Lower lobe of right lung (tissue), 2 donors: ENCODE data around the gene CTDSP1. TPM values are rescaled to one million over a fixed set of nuclear protein-coding genes. Genes with fewer than 3 reads are reported as not detected.

ENCODE experiments used
- ATAC-seq, 2 donors: fragments of 200-7000 bp; cut with Tn5 transposase; one replicate each; pipeline ENCODE4 v1.9.1; 2020 to 2022; ENCODE audit warnings: mild to moderate bottlenecking in 2 of 2, moderate library complexity in 2 of 2
- DNase-seq: peaks from one replicate; pipeline ENCODE4 v3.0.0-alpha.2; 2020
- H3K27ac ChIP-seq: fragments of 200-600 bp; one replicate; pipeline ENCODE4 v1.8.0; 2022
- H3K27me3 ChIP-seq: fragments of 200-600 bp; one replicate; pipeline ENCODE4 v1.8.0; 2022; ENCODE audit warnings: low read depth
- H3K36me3 ChIP-seq: fragments of 200-600 bp; one replicate; pipeline ENCODE4 v1.8.0; 2022; ENCODE audit warnings: mild to moderate bottlenecking
- H3K4me1 ChIP-seq: fragments of 200-600 bp; one replicate; pipeline ENCODE4 v1.8.0; 2022
- H3K4me3 ChIP-seq: fragments of 200-600 bp; one replicate; pipeline ENCODE4 v1.8.0; 2022; ENCODE audit warnings: mild to moderate bottlenecking
- H3K9me3 ChIP-seq: fragments of 200-600 bp; one replicate; pipeline ENCODE4 v1.8.0; 2022
- intact Hi-C: fragments of 100-400 bp; cut with DNase I; formaldehyde crosslinking; loops from one replicate; pipeline ENCODE4 v1.11.0; 2022
- total RNA-seq: library from RNA; stranded (reverse); fragmentation: NEBNext Ultra II Directional; extraction: Animal tissue kit (Norgen Biotek cat#: 25700); gene quantifications from one replicate; pipeline ENCODE4 v1.2.1, GENCODE V29; 2021
- TF ChIP-seq, protein P1 (sequence below): fragments of 200-600 bp; IDR thresholded peaks from one replicate; pipeline ENCODE4 v1.8.0; 2022; ENCODE audit warnings: antibody characterized with exemption, mild to moderate bottlenecking
- donor health status: DM: no; HTN: yes; CAD: no; lungs with severe emphysema.

CTDSP1 gene
- total RNA-seq, 1 donor from 2014 or later = 168 TPM

DNA sequence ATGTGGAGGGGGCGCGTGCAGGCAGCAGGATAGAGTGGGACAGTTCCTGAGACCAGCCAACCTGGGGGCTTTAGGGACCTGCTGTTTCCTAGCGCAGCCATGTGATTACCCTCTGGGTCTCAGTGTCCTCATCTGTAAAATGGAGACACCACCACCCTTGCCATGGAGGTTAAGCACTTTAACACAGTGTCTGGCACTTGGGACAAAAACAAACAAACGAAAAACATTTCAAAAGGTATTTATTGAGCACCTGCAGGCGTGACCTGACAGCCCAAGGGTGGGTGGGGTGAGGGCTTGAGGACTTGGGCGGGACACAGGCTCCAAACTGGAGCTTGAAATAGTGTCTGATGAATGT is 4.6 kb upstream of the CTDSP1 start:
- Histone ChIP-seq H3K9me3 (no peaks in the 10 kb centered on the region), H3K27ac (peak overlapping the region; percentile 100), H3K36me3 (peaks cover 8% of the 10 kb centered on the region), H3K4me3 (peak overlapping the region; percentile 99), H3K27me3 (no peaks in the 10 kb centered on the region), H3K4me1 (peaks cover 31% of the 10 kb centered on the region)
- intact Hi-C loops = no loop called here
- TF ChIP-seq, protein P1, sequence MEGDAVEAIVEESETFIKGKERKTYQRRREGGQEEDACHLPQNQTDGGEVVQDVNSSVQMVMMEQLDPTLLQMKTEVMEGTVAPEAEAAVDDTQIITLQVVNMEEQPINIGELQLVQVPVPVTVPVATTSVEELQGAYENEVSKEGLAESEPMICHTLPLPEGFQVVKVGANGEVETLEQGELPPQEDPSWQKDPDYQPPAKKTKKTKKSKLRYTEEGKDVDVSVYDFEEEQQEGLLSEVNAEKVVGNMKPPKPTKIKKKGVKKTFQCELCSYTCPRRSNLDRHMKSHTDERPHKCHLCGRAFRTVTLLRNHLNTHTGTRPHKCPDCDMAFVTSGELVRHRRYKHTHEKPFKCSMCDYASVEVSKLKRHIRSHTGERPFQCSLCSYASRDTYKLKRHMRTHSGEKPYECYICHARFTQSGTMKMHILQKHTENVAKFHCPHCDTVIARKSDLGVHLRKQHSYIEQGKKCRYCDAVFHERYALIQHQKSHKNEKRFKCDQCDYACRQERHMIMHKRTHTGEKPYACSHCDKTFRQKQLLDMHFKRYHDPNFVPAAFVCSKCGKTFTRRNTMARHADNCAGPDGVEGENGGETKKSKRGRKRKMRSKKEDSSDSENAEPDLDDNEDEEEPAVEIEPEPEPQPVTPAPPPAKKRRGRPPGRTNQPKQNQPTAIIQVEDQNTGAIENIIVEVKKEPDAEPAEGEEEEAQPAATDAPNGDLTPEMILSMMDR = no peak
- DNase-seq = no peak
- no peak for ATAC-seq

DNA sequence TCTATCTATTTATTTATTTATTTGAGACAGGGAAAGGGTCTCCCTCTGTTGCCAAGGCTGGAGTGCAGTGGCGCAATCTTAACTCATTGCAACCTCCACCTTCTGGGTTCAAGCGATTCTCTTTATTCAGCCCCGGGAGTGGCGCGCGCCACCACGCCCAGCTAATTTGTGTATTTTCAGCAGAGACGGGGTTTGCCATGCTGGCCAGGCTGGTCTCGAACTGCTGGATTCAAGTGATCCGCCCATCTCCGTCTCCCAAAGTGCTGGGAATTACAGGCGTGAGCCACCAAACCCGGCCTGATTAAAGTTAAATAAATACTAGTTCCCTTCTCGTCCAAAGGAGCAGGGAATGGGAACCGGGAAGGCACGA is 4.2 kb upstream of the CTDSP1 start:
- DNase-seq = peak; percentile 59
- intact Hi-C loops = no loop called here
- TF ChIP-seq, protein P1 = no peak
- peak overlapping the region; percentile 100 for H3K27ac ChIP-seq
- no peaks in the 10 kb centered on the region for H3K9me3 ChIP-seq
- no peaks in the 10 kb centered on the region for H3K27me3 ChIP-seq
- no peak for ATAC-seq
- H3K4me1 ChIP-seq = peaks cover 31% of the 10 kb centered on the region
- peaks cover 8% of the 10 kb centered on the region for H3K36me3 ChIP-seq
- H3K4me3 ChIP-seq = peak overlapping the region; percentile 99

DNA sequence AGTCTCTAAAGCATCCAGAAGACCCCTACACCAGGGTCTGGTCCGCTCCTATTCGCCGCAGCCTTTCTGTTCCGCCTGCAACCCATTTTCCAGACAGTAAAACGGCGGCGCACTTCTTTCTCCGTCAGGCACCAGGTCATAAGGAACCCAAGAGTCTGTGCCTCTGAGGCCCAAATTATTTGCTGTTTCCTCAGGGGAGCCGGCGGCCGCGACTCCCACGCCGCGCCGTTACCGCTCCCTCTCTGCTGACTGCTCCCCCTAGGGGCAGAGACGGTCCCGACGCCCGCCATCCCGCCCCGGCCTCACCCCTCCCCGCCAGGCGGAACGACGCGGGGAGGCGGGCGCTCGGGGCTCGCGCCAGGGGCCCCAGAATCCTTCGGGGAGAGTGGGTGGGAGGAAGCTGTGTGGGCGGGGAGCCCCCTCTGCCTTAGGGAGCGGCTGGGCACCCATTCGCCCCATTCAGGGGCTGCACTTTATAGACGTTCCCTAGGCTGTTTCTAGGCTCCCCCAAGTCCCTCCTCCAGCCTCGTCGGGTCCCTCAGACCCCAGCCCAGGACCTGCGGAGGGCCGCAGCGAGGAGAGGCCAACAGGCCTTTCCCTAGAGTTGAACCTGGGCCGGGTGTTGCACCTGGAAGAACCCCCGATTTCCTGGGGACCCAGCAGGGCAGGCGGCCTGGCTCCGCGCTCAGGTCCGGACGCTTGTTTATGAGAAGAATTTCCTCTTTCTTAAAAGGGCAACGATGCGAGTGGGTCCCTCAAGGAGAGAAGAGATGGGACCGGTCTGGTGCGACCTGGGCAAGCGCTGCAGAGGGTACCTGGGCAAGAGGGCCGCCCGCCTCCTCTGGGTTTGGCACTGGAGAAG is 3.6 kb upstream of the CTDSP1 start:
- intact Hi-C loops = no loop called here
- Histone ChIP-seq H3K4me1 (peaks cover 33% of the 10 kb centered on the region), H3K27ac (peak overlapping the region; percentile 100), H3K36me3 (peaks cover 8% of the 10 kb centered on the region), H3K9me3 (no peaks in the 10 kb centered on the region), H3K4me3 (peak overlapping the region; percentile 99), H3K27me3 (no peaks in the 10 kb centered on the region)
- DNase-seq (peak; percentile 95), ATAC-seq (peak; percentile 80 to 81)
- TF ChIP-seq, protein P1 = peak; percentile 81

DNA sequence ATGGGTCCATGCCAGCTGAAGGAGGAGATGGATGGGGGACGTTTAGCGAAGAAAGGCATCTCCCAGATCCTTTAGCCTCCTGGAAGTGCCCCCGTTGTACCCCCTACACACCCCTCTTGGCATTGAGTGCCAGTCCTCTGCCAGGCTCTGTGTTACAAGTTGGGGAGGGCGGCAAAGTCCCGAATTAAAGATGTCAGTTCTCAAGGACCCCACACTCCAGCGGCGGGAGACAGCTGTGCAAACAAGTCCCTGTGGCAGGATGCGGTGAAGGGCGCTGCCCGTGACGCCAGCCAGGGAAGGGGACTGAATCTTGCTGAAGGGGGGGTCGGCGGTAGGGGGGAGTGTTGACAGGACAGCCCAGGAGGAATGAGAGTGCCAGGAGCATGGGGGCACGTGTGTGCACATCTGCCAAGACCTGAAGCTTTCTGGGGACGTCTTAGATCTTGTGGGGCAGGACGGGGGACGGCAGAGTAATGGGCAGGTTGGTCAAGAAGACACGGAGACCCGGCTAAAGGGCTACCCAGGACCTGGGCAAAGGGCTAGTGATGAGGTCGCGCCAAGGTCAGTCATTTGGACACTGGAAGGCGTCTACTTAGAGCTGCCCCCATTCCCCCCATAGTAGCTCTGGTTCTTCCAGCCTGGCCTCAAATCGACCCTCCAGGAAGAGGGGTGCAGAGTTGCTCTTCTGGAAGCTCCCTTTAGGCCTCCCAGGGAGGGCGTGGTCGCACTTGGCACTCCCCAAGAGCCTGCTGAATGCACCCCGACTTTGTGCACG is 2.8 kb upstream of the CTDSP1 start:
- intact Hi-C loops = no loop called here
- Histone ChIP-seq H3K4me1 (peaks cover 41% of the 10 kb centered on the region), H3K27ac (peak overlapping the region; percentile 100), H3K4me3 (peak overlapping the region; percentile 99), H3K27me3 (no peaks in the 10 kb centered on the region), H3K9me3 (no peaks in the 10 kb centered on the region), H3K36me3 (peaks cover 15% of the 10 kb centered on the region)
- TF ChIP-seq, protein P1 = no peak
- peak; percentile 2 to 4 for ATAC-seq
- peak; percentile 91 for DNase-seq

DNA sequence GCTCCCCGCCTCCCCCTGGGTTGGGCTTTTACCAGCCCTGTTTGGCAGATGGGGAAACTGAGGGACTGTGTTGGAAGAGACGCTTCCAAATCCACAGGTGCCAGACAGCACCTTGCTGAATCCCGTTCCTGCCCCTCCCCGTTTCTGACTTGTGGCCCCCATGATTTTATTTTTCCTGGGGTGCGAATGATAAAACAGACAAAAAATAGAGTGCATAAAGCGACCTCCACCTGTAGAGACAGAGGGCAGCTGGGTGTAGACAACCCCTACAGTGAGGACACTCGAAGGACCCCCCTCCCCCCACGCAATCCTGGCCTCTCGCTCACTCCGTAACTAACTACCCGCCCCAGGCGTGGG is 2.2 kb upstream of the CTDSP1 start:
- Histone ChIP-seq H3K36me3 (peaks cover 16% of the 10 kb centered on the region), H3K9me3 (no peaks in the 10 kb centered on the region), H3K4me1 (peaks cover 47% of the 10 kb centered on the region), H3K27ac (peak overlapping the region; percentile 100), H3K27me3 (no peaks in the 10 kb centered on the region), H3K4me3 (peak overlapping the region; percentile 99)
- ATAC-seq (no peak), DNase-seq (no peak)
- TF ChIP-seq, protein P1 = no peak
- intact Hi-C loops = no loop called here
